HG02798 (cell line): ENCODE results near the gene GAL.
"Not testable (repeated sequence)": the region's sequence is repeated elsewhere in the genome, so short reads cannot be mapped to it uniquely, and the experiment has no call there.

ENCODE experiments used
- ATAC-seq: cut with Tn5 transposase; IDR thresholded peaks from one replicate; pipeline ENCODE4 v1.9.1; 2021; ENCODE audit warnings: mild to moderate bottlenecking; ENCODE audit not compliant: unreplicated experiment, poor library complexity

The GAL gene

GRCh38 chr11:68684385-68685356 is at the start of gene GAL:
Gene GAL (plus strand): TSS chr11:68684544. CDS start chr11:68684924, 380 bp downstream.
- ATAC-seq = no peak

- ATAC-seq = not testable (repeated sequence)
Measured at GRCh38 chr11:68634606-68635005, 49.7 kb upstream of the GAL start.

- ATAC-seq = not testable (repeated sequence)
Measured at GRCh38 chr11:68635172-68635571, 49.2 kb upstream of the GAL start.

GRCh38 chr11:68635883-68636282 is 48.5 kb upstream of the GAL start:
- ATAC-seq = not testable (repeated sequence)

GRCh38 chr11:68639322-68639721 is 45.0 kb upstream of the GAL start:
- not testable (repeated sequence) for ATAC-seq

- no peak for ATAC-seq
Measured at GRCh38 chr11:68641880-68642279, 42.5 kb upstream of the GAL start.

- no peak for ATAC-seq
Measured at GRCh38 chr11:68643585-68643984, 40.8 kb upstream of the GAL start.

- ATAC-seq = no peak
Measured at GRCh38 chr11:68646832-68647231, 37.5 kb upstream of the GAL start.

GRCh38 chr11:68649851-68650555 is 34.3 kb upstream of the GAL start:
- ATAC-seq = no peak

- ATAC-seq = no peak
Measured at GRCh38 chr11:68650801-68651200, 33.5 kb upstream of the GAL start.

GRCh38 chr11:68651208-68651984 is 32.9 kb upstream of the GAL start:
- ATAC-seq = no peak

GRCh38 chr11:68651985-68652682 is 32.2 kb upstream of the GAL start:
- no peak for ATAC-seq

GRCh38 chr11:68652683-68653156 is 31.6 kb upstream of the GAL start:
- no peak for ATAC-seq

- no peak for ATAC-seq
Measured at GRCh38 chr11:68653486-68654430, 30.6 kb upstream of the GAL start.

- no peak for ATAC-seq
Measured at GRCh38 chr11:68654978-68655377, 29.4 kb upstream of the GAL start.

- ATAC-seq = no peak
Measured at GRCh38 chr11:68655406-68655805, 28.9 kb upstream of the GAL start.

GRCh38 chr11:68655806-68656205 is 28.5 kb upstream of the GAL start:
- no peak for ATAC-seq

GRCh38 chr11:68657021-68657780 is 27.1 kb upstream of the GAL start:
- ATAC-seq = no peak
